Activated CD8-positive, alpha-beta memory T cell treated with anti-CD3 and anti-CD28 coated beads for 1 hour (primary cell): ENCODE data around the gene CBX7.

Source experiments
- DNase-seq, 2 donors: peaks; one replicate each; pipeline ENCODE4 v3.0.0-alpha.2; 2020; ENCODE audit warnings: low read depth in 1 of 2; ENCODE audit errors: extremely low read depth in 1 of 2

Gene CBX7

GRCh38 chr22:39094717-39095389, 57.6 kb downstream of the CBX7 start:
- DNase-seq = no peak

- DNase-seq = no peak
Observed at GRCh38 chr22:39092111-39092862, 60.2 kb downstream of the CBX7 start.

GRCh38 chr22:39091126-39092081, 61.1 kb downstream of the CBX7 start:
- no peak for DNase-seq

- peak; percentile 72 to 76 for DNase-seq
Observed at GRCh38 chr22:39090426-39091064, 61.9 kb downstream of the CBX7 start.

- no peak for DNase-seq
Observed at GRCh38 chr22:39089928-39090327, 62.6 kb downstream of the CBX7 start.

GRCh38 chr22:39088685-39089032, 63.8 kb downstream of the CBX7 start:
- DNase-seq = no peak

- no peak for DNase-seq
Observed at GRCh38 chr22:39087881-39088684, 64.4 kb downstream of the CBX7 start.

GRCh38 chr22:39087098-39087497, 65.4 kb downstream of the CBX7 start:
- DNase-seq = no peak

- no peak for DNase-seq
Observed at GRCh38 chr22:39084666-39085065, 67.8 kb downstream of the CBX7 start.

- DNase-seq = no peak
Observed at GRCh38 chr22:39083212-39084165, 69.0 kb downstream of the CBX7 start.

- DNase-seq = no peak
Observed at GRCh38 chr22:39081598-39081997, 70.9 kb downstream of the CBX7 start.

GRCh38 chr22:39081016-39081415, 71.5 kb downstream of the CBX7 start:
- DNase-seq = no peak
